GF-D8 (cell line): Measurements from ENCODE around the gene PTPRD.

Experiments used
- DNase-seq: peaks from one replicate; lab custom pipeline; 2025; lab: John Stamatoyannopoulos, UW

Gene PTPRD

DNA sequence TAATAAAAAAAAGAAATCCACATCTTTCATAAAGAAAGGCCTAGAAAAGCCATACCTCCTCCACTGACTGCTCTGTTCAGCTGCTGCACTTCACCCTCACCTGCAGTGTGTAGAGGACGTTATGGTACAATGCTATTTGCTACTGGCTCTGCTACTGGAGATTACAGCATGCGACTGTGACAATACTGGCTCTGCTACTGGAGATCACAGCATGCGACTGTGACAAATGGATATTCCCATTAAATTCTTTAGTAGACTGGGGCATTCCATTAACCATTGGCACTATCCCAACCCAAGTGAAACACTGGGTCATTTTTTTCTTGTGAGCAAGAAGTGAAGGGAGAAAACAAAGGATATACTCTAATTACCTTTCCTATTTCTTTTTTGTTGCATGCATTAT lies 1749.7 kb downstream of the PTPRD start:
- DNase-seq: no peak

DNA sequence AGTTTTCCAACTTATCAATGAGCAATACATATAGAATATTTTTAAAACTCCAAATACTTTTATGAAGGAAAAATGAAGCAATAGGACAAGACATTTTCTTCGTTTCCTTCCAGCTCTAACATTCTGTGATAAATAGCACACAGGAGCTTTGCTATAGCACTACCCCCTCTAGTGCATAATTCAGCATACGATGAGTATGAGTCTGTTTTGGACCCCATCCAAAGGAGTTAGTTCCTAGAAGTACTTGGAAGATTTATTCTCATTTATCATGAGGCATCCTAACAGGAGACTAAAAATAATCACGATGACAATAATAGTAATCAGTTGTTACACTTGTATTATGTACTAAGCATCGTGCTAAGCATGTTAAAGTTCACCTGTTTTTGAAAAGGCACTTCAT lies 1751.9 kb downstream of the PTPRD start:
- DNase-seq: no peak

DNA sequence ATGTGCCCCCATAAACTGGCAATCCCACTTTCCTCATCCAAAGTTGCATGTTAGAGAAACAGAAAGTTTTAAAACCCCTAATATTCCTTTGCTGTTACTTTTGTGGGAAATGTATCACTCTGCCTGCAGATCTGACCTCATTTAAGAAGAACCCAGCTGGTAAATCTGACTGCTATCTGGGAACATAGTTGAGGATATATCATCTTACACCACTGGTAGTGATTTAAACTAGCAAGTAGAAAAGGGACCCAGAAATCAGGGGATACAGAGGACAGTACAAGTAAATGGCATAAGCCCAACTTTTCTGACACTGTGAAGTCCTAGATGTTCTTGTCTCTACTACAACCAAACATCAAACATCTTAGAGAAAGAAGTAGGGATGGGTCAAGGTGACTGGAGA lies 1752.7 kb downstream of the PTPRD start:
- DNase-seq: no peak

DNA sequence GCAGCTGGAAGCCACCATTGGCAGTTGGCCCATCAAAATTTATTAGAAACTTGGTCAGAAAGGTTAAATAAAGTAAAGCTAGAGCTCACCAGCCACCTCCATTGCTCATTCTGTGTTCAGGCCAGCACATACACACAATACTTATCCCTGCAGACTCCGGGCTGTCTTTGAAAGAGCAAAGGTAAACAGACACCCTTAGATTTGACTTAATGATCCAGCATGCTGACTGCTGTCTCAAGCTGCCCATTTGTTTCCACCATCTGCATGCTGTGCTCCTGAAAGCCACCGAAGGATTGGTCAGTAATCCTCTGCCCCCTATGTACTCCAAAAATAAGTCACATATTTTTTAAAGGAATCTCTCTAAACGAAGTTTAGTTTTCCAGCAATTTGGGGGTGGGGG lies 1753.4 kb downstream of the PTPRD start:
- DNase-seq: no peak

DNA sequence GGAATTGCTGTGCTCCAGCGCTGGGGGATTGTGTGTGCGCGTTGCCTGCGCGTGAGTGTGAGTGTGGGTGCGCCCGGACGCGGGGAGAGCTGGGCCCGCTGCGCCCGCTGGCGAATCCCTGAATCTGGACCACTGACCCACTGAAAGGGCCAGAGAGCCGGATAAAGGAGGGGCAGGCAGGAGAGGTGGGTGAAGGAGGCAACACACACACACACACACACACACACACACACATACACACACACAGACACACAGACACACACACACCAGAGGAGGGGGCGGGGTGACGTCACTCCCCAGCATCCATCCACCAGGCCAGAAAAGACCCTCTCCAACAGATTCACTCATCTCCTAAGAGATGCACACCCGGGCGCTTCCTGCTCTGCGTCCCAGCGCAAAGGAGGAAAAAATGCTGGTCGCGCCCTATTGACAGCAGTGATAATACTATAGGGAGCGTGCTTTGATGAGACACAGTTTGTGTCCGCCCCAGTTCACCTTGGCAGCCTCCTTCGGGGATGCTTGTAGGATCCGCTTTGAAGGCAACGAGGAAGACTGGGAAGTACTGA lies 1754.1 kb downstream of the PTPRD start:
- no peak for DNase-seq

DNA sequence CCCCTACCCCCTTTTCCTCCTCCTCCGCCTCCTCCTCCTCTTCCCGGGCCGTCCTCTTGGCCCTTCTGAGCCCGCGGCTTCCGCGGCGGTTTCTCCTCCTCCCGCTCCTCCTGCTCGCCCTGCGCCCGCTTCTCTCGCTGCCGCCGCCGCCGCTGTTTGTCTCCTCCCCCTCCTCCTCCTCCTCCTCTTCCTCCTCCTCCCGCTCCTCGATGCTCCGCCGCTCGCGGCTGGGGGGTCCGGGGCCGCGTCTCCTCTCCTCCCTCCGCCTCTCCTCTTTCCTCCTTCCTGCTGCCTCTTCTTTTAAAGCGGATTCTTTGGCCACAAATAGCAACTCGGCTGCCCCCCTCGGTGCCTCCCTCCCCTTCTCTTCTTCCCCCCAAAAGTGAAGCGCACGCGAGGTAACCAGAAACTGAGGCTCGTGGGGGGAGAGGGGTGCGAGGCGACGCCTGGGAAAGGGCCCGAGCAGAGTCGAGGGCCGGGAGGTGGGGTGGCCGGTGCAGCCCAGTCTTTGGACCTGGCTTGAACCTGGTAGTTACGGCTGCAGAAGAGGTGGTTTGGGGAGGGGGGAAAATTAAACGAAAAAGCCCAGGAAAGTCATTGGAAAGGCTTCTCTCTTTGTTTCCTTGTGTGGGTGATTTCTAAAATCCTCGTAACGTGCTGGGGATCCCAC lies 1754.7 kb downstream of the PTPRD start:
- no peak for DNase-seq

DNA sequence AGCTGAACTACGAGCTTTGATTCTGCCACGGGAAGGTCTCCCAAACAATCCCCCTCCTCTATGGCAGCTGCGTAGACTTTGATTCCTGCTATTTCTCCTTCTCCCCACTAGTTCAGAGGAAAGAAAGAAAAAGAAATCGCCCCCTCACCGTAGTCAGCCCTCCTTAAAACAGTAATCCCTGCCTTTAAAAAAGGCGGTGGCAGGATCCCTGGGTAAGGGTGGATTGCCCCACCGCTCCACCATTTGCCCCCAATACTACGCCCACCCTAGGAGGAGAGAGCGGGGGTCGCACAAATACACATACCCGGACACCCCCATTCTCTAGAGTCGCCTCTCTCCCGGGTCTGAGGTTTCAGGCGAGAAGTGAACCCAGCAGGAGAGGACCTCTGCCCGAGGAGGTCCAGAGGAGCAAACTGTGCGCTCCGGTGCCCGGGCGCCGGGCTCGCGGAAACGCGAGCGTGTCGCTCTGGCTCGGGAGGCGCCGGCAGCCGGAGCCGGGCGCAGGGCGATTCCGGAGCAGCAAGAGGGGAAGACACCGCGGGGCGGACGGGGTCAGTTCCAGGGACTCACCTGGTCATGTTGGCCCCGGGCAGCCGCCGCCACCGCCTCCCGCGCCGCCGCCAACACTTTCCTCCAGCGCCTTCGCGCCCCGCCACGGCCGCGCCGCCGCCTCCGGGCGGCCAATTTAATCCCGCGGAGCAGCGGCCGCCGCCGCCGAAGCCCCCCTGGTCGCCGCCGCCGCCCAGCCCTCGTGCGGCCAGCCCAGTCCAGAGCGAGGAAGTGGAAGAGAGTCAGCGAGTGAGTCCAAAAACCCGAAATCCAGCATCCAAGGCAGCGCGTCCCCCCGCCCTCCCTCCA lies 1755.5 kb downstream of the PTPRD start:
- DNase-seq: no peak

DNA sequence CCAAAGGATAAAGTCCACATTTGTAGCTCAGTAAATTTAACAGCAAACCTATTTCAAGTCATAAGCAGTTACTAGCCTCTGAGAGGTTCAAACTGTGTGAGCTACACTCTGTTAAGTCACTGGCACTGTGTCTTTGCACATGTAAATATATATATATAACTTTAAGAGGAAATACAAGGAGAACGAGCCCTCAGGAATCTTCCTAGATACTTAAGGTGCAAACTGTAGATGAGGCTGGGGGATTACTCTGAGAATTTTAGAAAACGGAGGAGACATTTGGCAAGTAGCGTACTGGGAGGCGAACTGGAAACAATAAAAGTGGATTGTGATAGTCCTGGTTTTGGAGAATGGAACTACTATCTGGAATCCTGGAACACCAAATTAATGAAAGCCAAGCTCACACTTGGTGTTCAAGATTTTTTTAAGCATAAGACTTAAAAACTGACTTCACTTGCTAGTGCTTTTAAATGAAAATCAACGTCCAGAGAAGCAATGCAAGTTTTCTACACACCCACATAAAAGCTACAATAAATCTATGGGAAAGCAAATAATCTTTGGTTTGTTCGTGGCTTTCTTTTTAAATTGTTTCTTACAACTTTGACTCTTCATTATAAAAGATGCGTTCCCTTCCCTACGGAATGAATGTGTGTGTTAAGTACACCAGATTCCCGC lies 1756.3 kb downstream of the PTPRD start:
- DNase-seq: no peak

DNA sequence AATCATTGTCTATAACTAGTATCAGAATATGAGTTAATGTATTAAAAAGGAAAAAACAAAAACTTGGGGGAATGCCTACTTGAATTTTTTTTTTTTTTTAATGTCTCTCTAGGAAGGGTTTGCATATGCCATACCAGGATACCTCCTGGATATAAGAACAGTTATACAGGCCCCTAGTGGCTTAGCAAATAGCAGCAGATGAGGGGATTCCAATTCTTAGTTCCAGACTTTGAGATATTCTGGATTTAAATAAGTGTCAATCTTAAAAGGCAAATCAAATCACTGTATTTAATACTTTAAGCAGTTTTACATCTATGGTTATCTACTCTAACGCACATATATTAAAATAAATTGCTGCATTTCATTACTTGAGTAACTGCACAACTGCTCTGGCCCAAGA lies 1757.8 kb downstream of the PTPRD start:
- DNase-seq: no peak

DNA sequence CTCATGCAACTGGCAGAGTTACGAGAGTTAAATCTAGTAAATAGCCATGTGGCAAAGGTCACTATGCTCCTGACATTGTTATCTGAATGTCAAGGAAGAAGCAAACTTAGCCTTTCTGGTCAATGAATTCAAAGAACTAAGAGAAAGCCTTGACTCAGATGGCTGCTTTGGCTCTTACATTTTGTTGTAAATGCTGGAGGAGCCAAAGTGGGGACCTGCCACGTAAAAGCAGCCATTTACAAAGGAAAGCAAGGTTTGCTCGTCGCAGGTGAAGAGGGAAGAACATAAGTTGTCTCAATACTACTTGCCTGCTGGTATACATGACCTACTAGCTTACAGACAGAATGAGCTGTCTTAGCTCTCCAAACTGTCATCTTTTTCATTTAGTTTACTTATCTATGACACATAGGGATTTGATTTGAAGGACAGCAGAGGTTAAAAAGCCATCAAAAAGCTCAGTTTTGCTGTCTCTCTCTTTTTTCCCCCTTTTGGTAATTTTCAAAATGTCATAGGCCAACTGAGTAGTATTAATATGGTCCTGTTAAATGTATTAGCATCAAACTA lies 1760.4 kb downstream of the PTPRD start:
- DNase-seq: no peak

DNA sequence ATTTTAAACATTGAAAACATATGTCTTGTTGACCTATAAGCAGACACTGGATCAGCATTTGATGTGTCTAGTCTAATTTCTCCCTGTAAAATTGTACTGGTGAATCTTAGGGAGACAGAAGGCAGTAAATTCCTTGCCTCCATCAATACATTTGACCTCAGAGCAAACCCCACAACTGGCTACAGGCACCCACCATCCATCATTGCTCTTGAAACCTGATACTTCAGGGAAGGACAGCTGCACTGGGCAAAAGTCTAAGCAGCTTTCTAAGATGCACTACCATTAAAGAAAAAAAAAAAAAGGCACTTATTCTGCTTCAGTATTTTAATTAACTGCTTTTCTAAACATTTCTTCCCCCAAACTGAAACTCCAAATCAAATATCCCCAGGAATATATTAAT lies 1761.9 kb downstream of the PTPRD start:
- no peak for DNase-seq

DNA sequence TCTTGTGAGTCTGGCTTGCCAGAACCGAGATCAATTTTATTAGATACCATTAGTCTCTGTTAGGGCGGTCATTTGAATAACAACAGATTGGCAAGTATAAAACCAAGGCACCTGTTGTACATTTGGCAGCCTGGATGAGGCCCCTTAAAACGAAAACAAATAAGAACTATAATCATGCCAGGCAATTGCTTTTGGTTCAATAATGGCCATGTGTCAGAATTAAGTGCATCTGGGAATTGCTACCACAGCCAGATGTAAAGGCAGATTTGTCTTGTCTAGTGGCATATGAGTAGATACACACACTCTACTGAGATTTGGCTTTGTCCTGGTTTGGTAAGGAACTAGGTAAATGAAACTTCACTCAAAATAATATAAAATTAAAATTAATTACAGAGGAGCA lies 1767.0 kb downstream of the PTPRD start:
- DNase-seq: no peak

DNA sequence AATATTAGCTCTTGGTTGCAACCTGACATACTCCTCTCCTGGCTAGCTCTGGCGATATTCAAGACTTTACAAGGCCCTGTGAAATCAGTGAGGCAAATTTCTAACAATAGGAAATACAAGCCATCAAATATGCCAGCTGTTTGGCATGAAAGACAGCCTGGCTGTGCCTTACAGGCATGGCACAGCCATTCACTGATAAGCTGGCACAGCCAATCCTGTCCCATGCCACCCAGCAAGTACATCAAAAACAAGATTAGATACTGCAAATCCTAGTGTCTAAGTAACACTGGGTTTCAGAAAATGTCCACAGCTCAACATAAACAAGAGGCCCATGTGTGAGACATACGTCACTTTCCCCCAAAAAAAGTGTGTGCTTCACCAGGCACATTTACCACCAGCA lies 1767.4 kb downstream of the PTPRD start:
- DNase-seq: no peak

DNA sequence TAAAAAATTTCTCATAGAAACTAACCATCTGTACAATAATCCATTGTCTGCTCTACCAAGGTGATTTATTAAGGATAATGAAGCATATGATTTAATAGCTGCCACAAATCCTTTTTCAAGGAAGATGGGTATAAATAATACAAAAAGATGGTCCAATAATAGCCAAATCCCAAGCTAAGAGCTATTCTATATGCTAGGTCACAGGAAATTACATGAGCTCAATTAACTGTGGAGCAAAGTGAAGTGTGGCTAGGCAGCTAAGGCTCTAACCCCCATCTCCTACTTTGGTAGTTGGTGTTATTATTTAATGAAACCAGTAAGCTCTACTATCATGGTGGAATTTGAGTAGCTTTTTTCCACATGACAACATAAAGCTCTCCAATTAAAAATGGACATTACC lies 1768.3 kb downstream of the PTPRD start:
- no peak for DNase-seq

DNA sequence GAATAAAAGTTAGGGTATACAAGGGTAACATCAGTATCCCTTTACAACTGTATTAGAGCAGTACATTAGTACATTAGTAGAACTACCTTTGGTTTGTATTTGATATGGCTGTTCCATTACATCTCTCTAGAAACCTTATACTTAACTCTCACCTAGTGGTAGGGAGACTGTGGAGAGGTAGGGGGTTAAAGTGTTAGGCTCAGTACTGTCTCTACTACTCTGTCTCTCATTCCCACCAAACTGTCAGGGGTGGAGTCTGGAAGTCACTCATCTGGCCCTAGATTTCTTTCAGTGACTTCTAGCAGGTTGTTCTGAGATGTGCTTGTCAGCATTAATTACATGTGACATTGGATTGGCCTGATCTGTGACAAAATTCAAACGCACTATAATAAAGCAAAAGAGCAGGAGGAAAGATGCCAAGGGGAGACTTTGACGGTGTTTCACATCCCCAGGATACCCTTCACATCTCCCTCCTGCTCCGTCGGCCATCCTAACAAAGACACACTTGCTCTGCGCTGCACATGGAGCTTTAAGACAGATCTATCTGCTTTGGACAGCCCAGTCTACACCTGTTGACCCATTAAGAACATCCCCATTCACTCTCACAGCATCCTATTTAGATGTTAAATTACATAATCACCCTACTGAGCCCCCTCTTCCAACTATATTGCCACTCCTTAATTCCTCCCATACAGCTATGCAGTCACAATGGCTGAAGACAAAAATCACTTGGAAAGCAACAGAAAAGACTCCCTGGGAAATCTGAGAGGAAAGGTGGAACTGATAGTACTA lies 1770.2 kb downstream of the PTPRD start:
- no peak for DNase-seq

DNA sequence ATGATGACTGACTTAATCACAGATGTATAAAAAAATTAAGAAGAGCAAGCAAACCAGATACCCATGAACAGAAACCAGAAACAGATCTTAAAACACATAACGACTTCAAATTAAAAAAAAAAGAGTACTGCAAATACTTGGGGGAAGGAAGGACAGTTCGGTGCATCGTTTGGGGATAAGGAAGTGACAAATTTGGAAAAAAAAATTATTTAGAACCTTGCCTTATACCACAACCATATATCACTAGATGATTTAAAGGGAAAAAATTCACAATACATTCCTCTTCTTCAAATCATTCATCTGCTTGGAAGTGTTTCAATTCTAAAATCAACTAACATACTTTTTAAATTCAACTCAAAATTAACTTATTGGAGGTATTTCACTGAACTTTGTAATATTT lies 1774.7 kb downstream of the PTPRD start:
- no peak for DNase-seq

DNA sequence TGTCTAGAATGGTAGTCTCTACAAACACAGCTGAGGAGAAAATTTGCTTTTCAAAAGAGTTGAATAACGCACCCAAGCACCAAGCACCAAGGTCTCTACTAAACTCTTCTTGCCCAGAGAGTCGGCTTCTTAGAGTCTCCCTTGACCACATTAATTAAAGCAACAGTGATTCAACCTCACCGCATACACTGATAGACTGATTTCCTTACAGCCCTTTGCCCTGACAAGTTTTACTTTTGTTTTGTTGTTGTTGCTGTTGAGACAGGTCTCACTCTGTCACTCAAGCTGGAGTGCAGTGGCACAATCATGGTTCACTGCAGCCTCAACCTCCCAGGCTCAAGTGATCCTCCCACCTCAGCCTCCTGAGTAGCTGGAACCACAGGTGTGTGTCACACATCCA lies 1777.5 kb downstream of the PTPRD start:
- DNase-seq: no peak

DNA sequence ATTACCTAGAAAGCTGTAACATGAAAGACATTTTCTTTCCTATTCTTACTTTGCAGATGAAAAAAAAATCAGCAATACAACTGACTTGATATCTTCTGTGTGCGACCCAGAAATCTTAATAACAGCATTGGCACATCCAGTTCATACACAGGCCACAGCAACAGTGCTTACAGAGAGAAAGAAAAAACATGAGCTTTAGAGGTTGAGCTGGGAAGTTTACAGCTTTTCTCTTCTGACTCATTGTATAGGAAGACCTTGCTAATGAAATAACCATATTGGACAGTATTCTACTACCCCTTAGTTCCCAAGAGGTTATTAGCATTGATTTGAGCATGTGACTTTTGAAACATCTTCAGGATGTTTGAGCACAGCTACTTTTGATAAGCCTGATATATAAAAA lies 1779.8 kb downstream of the PTPRD start:
- DNase-seq: no peak

DNA sequence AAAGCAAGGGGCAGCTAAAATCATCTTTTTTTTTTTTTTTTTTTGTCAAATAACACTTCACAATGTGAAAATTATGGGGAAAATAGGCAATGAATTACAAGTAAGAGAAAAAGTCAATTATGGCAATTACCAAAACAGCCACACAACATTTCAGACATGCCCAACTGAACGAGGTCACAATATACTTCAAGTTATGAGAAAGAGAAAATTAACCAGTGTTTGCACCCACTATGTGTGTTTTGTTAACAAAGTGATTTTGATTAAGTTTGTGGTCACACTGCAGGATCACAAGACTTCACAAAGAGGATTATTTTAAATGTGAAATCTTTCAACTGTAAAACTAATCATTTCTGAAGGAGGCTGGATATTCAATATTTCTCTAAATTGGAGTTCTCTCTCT lies 1780.4 kb downstream of the PTPRD start:
- DNase-seq: no peak

DNA sequence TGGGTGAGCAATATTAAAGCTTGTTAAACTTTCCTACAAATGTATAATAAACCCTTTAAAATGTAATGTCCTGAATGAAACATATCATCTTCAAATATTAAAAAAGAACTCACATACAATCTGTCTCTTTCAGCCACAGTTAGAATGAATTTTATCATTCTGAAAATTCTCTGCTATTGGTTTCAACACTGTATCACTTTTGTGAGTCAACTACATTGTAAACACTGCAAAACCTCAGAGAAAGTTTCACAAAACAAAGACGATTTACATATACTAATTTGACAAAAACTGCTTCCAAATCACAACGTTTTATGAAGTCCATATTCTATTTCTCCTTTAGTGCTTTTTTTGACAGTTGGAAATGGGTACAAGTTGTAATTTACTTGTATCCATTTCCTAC lies 1781.2 kb downstream of the PTPRD start:
- DNase-seq: no peak

DNA sequence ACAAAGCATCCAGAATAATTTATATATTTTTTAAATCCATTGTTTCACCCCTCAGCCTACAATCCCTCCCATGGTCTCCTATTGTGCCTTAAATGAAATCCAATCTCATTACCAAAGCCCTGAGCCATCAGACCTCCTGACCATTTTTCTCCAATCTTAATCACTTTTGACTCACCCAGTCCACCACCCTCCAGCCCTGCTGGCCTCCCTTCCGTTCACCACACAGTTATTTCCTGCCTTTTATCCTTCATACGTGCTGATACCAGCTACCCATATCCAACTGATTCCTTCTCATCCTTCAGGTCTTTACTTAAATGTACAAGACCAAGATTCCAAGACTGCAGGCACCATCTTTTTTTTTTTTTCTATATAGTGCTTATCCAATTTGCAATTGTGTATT lies 1786.5 kb downstream of the PTPRD start:
- DNase-seq: no peak
